Prostate gland (tissue), 2 donors: ENCODE measurements around the gene RGS17. TPM values are rescaled to one million over a fixed set of nuclear protein-coding genes. Genes with fewer than 3 reads are reported as not detected.

Source experiments
- DNase-seq: peaks from one replicate; pipeline ENCODE4 v3.0.0-alpha.2; 2019; ENCODE audit warnings: low spot score
- H3K27ac ChIP-seq, 2 donors: fragments of 200-600 bp; sonication (generic); 2 replicates each; pipeline ENCODE4 v1.5.1; 2017 to 2019
- H3K27me3 ChIP-seq: fragments of 200-600 bp; sonication (generic); replicated peaks from 2 replicates; pipeline ENCODE4 v1.5.1; 2019; ENCODE audit not compliant: insufficient read depth
- H3K36me3 ChIP-seq, 2 donors: fragments of 200-600 bp; sonication (generic); 1 replicate in 1 of 2; 2 replicates in 1 of 2; pipeline versions ENCODE4 v1.5.1 to v1.8.1; 2017 to 2019
- H3K4me1 ChIP-seq: fragments of 200-600 bp; sonication (generic); replicated peaks from 2 replicates; pipeline ENCODE4 v1.5.1; 2019
- H3K4me3 ChIP-seq, 2 donors: fragments of 200-600 bp; sonication (generic); 2 replicates each; pipeline ENCODE4 v1.5.1; 2017 to 2019
- H3K9me3 ChIP-seq: fragments of 200-600 bp; sonication (generic); 2 replicates; pipeline ENCODE4 v1.5.1; 2017
- CTCF ChIP-seq, 4 experiments: fragments of 200-600 bp in 2 of 4; fragments of 450-650 bp in 2 of 4; sonication (generic) in 2 of 4; IDR thresholded peaks; 1 replicate in 3 of 4; 2 replicates in 1 of 4; pipeline ENCODE4 v1.5.1; 2016 to 2019; ENCODE audit warnings: antibody characterized with exemption in 4 of 4, mild to moderate bottlenecking in 2 of 4, moderate library complexity in 2 of 4
- POLR2A ChIP-seq: fragments of 450-650 bp; IDR thresholded peaks from one replicate; pipeline ENCODE4 v1.6.1; 2016; ENCODE audit warnings: antibody characterized with exemption, mild to moderate bottlenecking
- POLR2AphosphoS5 ChIP-seq: sonication (generic); formaldehyde crosslinking; IDR thresholded peaks from one replicate; pipeline ENCODE4 v1.6.1; 2017; ENCODE audit warnings: antibody characterized with exemption
- WGBS: methylation state at CpG from one replicate; pipeline ENCODE4 v1.1.5; 2018; 5-methylcytosine and 5-hydroxymethylcytosine counted together
- intact Hi-C: fragments of 100-400 bp; cut with DNase I; formaldehyde crosslinking; loops from one replicate; pipeline ENCODE4 v1.14.2; 2022
- total RNA-seq, 2 donors: library from RNA; depleted of rRNA; stranded (reverse); fragments of >200 nt; gene quantifications; one replicate each; pipeline ENCODE4 v1.1.0, GENCODE V29; 2016

Gene RGS17
- total RNA-seq, 2 donors from 2014 or later = 1.6 to 3.3 TPM

- TF ChIP-seq POLR2AphosphoS5 (no peak), CTCF (IDR thresholded peaks at IDR 0.05) (no peak), POLR2A (no peak)
- Histone ChIP-seq H3K27me3 (no peaks in the 10 kb centered on the region), H3K4me1 (no peaks in the 10 kb centered on the region), H3K9me3 (no peaks in the 10 kb centered on the region), H3K36me3 (no peaks in the 10 kb centered on the region), H3K4me3 (no peak overlapping the region), H3K27ac (no peak overlapping the region)
- DNase-seq = no peak
- intact Hi-C loops = no loop called here
- 65% methylated on average over 6 of the region's 6 CpGs for WGBS
Measured at GRCh38 chr6:153103319-153103655, 27.8 kb downstream of the RGS17 start.

- Histone ChIP-seq H3K4me1 (no peaks in the 10 kb centered on the region), H3K27ac (no peak overlapping the region), H3K4me3 (no peak overlapping the region), H3K36me3 (no peaks in the 10 kb centered on the region), H3K9me3 (no peaks in the 10 kb centered on the region), H3K27me3 (no peaks in the 10 kb centered on the region)
- TF ChIP-seq CTCF (IDR thresholded peaks at IDR 0.05) = no peak
- no peak for TF ChIP-seq POLR2A
- no peak for TF ChIP-seq POLR2AphosphoS5
- WGBS = 54% methylated on average over 2 of the region's 2 CpGs
- DNase-seq = no peak
- intact Hi-C loops = no loop called here
Measured at GRCh38 chr6:153102605-153103318, 28.3 kb downstream of the RGS17 start.

GRCh38 chr6:153101461-153101860, 29.6 kb downstream of the RGS17 start:
- H3K9me3 ChIP-seq = no peaks in the 10 kb centered on the region
- intact Hi-C loops = no loop called here
- no peak overlapping the region for H3K4me3 ChIP-seq
- H3K27ac ChIP-seq = no peak overlapping the region
- no peak for DNase-seq
- H3K36me3 ChIP-seq = no peaks in the 10 kb centered on the region
- TF ChIP-seq CTCF (IDR thresholded peaks at IDR 0.05) = no peak
- no peak for TF ChIP-seq POLR2AphosphoS5
- TF ChIP-seq POLR2A = no peak
- WGBS = 91% methylated on average over 5 of the region's 5 CpGs
- no peaks in the 10 kb centered on the region for H3K4me1 ChIP-seq
- no peaks in the 10 kb centered on the region for H3K27me3 ChIP-seq

- no peak for DNase-seq
- H3K9me3 ChIP-seq = no peaks in the 10 kb centered on the region
- H3K36me3 ChIP-seq = no peaks in the 10 kb centered on the region
- WGBS = 83% methylated on average over 3 of the region's 3 CpGs
- TF ChIP-seq POLR2AphosphoS5 (no peak), CTCF (IDR thresholded peaks at IDR 0.05) (no peak), POLR2A (no peak)
- no peaks in the 10 kb centered on the region for H3K27me3 ChIP-seq
- no peak overlapping the region for H3K27ac ChIP-seq
- H3K4me1 ChIP-seq = no peaks in the 10 kb centered on the region
- H3K4me3 ChIP-seq = no peak overlapping the region
- intact Hi-C loops = no loop called here
Measured at GRCh38 chr6:153099636-153100035, 31.4 kb downstream of the RGS17 start.

- intact Hi-C loops = no loop called here
- DNase-seq = no peak
- Histone ChIP-seq H3K27me3 (no peaks in the 10 kb centered on the region), H3K27ac (no peak overlapping the region), H3K4me1 (no peaks in the 10 kb centered on the region), H3K9me3 (no peaks in the 10 kb centered on the region), H3K36me3 (no peaks in the 10 kb centered on the region), H3K4me3 (no peak overlapping the region)
- 18% methylated on average over 1 of the region's 1 CpG for WGBS
- TF ChIP-seq POLR2A (no peak), CTCF (IDR thresholded peaks at IDR 0.05) (no peak), POLR2AphosphoS5 (no peak)
Measured at GRCh38 chr6:153096792-153097191, 34.3 kb downstream of the RGS17 start.
